H1 (cell line): ENCODE data around the gene CERS1. TPM values are rescaled to one million over a fixed set of nuclear protein-coding genes. Genes with fewer than 3 reads are reported as not detected.

Experiments
- CTCF ChIA-PET: fragments of 300-600 bp; sonication (Branson Sonifier 250); formaldehyde crosslinking; loops from one replicate; lab custom pipeline; 2021; ENCODE audit not compliant: partially characterized antibody; lab: Charles Lee
- POLR2A ChIA-PET: fragments of 300-600 bp; sonication (Branson Sonifier 250); formaldehyde crosslinking; loops from one replicate; lab custom pipeline; 2021; ENCODE audit warnings: inconsistent platforms; ENCODE audit not compliant: partially characterized antibody; lab: Charles Lee
- DNase-seq, 2 experiments: peaks; one replicate each; pipeline versions ENCODE4 v3.0.0 to v3.0.0-alpha.2; 2010 to 2022; ENCODE audit warnings: low spot score in 2 of 2, low read depth in 1 of 2, mixed read lengths in 1 of 2
- FAIRE-seq: peaks from 2 replicates; lab custom pipeline; 2011; peaks lifted over from hg19 to GRCh38; lab: Jason Lieb, UNC
- H2AFZ ChIP-seq: 2 replicates; pipeline ENCODE4 v1.8.1; 2012; ENCODE audit warnings: low read length, inconsistent platforms
- H2AK5ac ChIP-seq: 2 replicates; pipeline ENCODE4 v1.6.1; 2013; ENCODE audit warnings: low read depth, low read length
- H2BK120ac ChIP-seq: replicated peaks from 2 replicates; pipeline ENCODE3; 2013; ENCODE audit warnings: low read depth, low read length, inconsistent platforms
- H2BK12ac ChIP-seq: 2 replicates; pipeline ENCODE4 v1.6.1; 2013; ENCODE audit warnings: low read depth, low read length
- H2BK15ac ChIP-seq: 2 replicates; pipeline ENCODE4 v1.6.1; 2013; ENCODE audit warnings: low read length
- H2BK20ac ChIP-seq: 2 replicates; pipeline ENCODE4 v1.6.1; 2013; ENCODE audit warnings: low read length
- H2BK5ac ChIP-seq: 2 replicates; pipeline ENCODE4 v1.6.1; 2013; ENCODE audit warnings: low read depth, low read length
- H3K14ac ChIP-seq: 2 replicates; pipeline ENCODE4 v1.6.1; 2013; ENCODE audit warnings: inconsistent platforms; ENCODE audit not compliant: insufficient read length
- H3K18ac ChIP-seq: 2 replicates; pipeline ENCODE4 v1.6.1; 2013; ENCODE audit warnings: low read length; ENCODE audit errors: extremely low read depth
- H3K23ac ChIP-seq: 2 replicates; pipeline ENCODE4 v1.6.1; 2013; ENCODE audit warnings: inconsistent platforms; ENCODE audit not compliant: insufficient read length
- H3K23me2 ChIP-seq: 2 replicates; pipeline ENCODE4 v1.6.1; 2013; ENCODE audit warnings: low read depth, low read length
- H3K27ac ChIP-seq: 2 replicates; pipeline ENCODE4 v1.6.1; 2011; ENCODE audit warnings: low read depth, low read length, inconsistent platforms
- H3K27me3 ChIP-seq, 4 experiments: replicated peaks in 1 of 4; 1 replicate in 1 of 4; 2 replicates in 3 of 4; pipeline versions ENCODE4 v1.6.1 to v1.8.1; 2011 to 2013; ENCODE audit warnings: low read length in 3 of 4, mild to moderate bottlenecking in 3 of 4, inconsistent platforms in 2 of 4, mixed read lengths in 2 of 4, moderate library complexity in 1 of 4; ENCODE audit not compliant: control insufficient read depth in 3 of 4, insufficient read depth in 3 of 4; ENCODE audit errors: extremely low read depth in 1 of 4
- H3K36me3 ChIP-seq, 4 experiments: 2 replicates each; pipeline versions ENCODE4 v1.6.1 to v1.8.1; 2011 to 2013; ENCODE audit warnings: mild to moderate bottlenecking in 4 of 4, low read length in 3 of 4, moderate library complexity in 2 of 4, control low read depth in 1 of 4, inconsistent platforms in 1 of 4; ENCODE audit not compliant: insufficient read depth in 4 of 4, control insufficient read depth in 2 of 4
- H3K4ac ChIP-seq: replicated peaks from 2 replicates; pipeline ENCODE3; 2013; ENCODE audit warnings: low read length, low read depth, mixed read lengths, inconsistent platforms; ENCODE audit not compliant: insufficient read length
- H3K4me1 ChIP-seq, 4 experiments: replicated peaks in 1 of 4; 1 replicate in 1 of 4; 2 replicates in 3 of 4; pipeline versions ENCODE4 v1.6.1 to v1.8.1; 2011 to 2013; ENCODE audit warnings: low read length in 3 of 4, inconsistent platforms in 2 of 4, mixed read lengths in 1 of 4; ENCODE audit not compliant: insufficient read depth in 4 of 4, control insufficient read depth in 3 of 4
- H3K4me2 ChIP-seq, 2 experiments: 2 replicates each; pipeline versions ENCODE4 v1.6.1 to v1.8.1; 2011 to 2013; ENCODE audit warnings: low read depth in 2 of 2, low read length in 2 of 2, control low read depth in 1 of 2, inconsistent platforms in 1 of 2, mild to moderate bottlenecking in 1 of 2; ENCODE audit not compliant: insufficient read depth in 1 of 2
- H3K4me3 ChIP-seq, 4 experiments: fragments of 200-600, 300-600 bp in 1 of 4; sonication (generic), shearing (Covaris generic), sonication (Bioruptor Twin) in 1 of 4; 2 replicates each; pipeline versions ENCODE4 v1.5.1 to v1.8.1; 2011 to 2016; ENCODE audit warnings: low read length in 4 of 4, low read depth in 3 of 4, control low read depth in 2 of 4, inconsistent platforms in 2 of 4, mild to moderate bottlenecking in 2 of 4, mixed read lengths in 1 of 4, moderate library complexity in 1 of 4; ENCODE audit not compliant: insufficient read depth in 2 of 4; ENCODE audit errors: extremely low read depth in 1 of 4
- H3K56ac ChIP-seq: replicated peaks from 2 replicates; pipeline ENCODE3; 2013; ENCODE audit warnings: low read depth, mild to moderate bottlenecking, mixed read lengths, low read length, inconsistent platforms; ENCODE audit not compliant: insufficient read length
- H3K79me1 ChIP-seq: 2 replicates; pipeline ENCODE4 v1.6.1; 2013; ENCODE audit warnings: low read depth, low read length, control low read depth
- H3K79me2 ChIP-seq, 2 experiments: 2 replicates each; pipeline versions ENCODE4 v1.6.1 to v1.8.1; 2012 to 2013; ENCODE audit warnings: low read length in 2 of 2, mild to moderate bottlenecking in 2 of 2, inconsistent platforms in 1 of 2; ENCODE audit not compliant: insufficient read depth in 2 of 2, control insufficient read depth in 1 of 2
- H3K9ac ChIP-seq, 4 experiments: replicated peaks in 1 of 4; 1 replicate in 1 of 4; 2 replicates in 3 of 4; pipeline versions ENCODE4 v1.6.1 to v1.8.1; 2011 to 2013; ENCODE audit warnings: low read depth in 3 of 4, low read length in 3 of 4, control low read depth in 2 of 4, mild to moderate bottlenecking in 2 of 4, moderate library complexity in 2 of 4, inconsistent platforms in 1 of 4; ENCODE audit errors: extremely low read depth in 1 of 4
- H3K9me3 ChIP-seq, 2 experiments: 2 replicates each; pipeline versions ENCODE4 v1.6.1 to v1.8.1; 2012 to 2013; ENCODE audit warnings: mild to moderate bottlenecking in 2 of 2, moderate library complexity in 2 of 2, control low read depth in 1 of 2, inconsistent platforms in 1 of 2, low read depth in 1 of 2, low read length in 1 of 2, mixed read lengths in 1 of 2; ENCODE audit not compliant: insufficient read depth in 2 of 2
- H4K20me1 ChIP-seq, 2 experiments: replicated peaks in 1 of 2; 2 replicates each; pipeline versions ENCODE3 to v1.8.1; 2011 to 2013; ENCODE audit warnings: inconsistent platforms in 2 of 2, low read length in 2 of 2, mild to moderate bottlenecking in 1 of 2; ENCODE audit not compliant: insufficient read depth in 2 of 2, control insufficient read depth in 1 of 2
- H4K5ac ChIP-seq: 2 replicates; pipeline ENCODE4 v1.6.1; 2013; ENCODE audit warnings: low read length, low read depth, mixed read lengths, inconsistent platforms; ENCODE audit not compliant: insufficient read length
- H4K8ac ChIP-seq: 2 replicates; pipeline ENCODE4 v1.8.0; 2013; ENCODE audit warnings: mild to moderate bottlenecking, moderate library complexity, low read length, inconsistent platforms; ENCODE audit not compliant: insufficient read depth; ENCODE audit errors: extremely low read depth
- H4K91ac ChIP-seq: replicated peaks from 2 replicates; pipeline ENCODE3; 2013; ENCODE audit warnings: low read length, mixed read lengths, inconsistent platforms; ENCODE audit not compliant: insufficient read length
- GTF2F1 ChIP-seq: IDR thresholded peaks from 2 replicates; pipeline ENCODE4 v1.6.1; 2012; ENCODE audit warnings: low read depth, low read length, improper control_type of control experiment, borderline replicate concordance
- KDM1A ChIP-seq: fragments of 200-600, 300-600 bp; sonication (generic); IDR thresholded peaks from 2 replicates; pipeline ENCODE4 v1.7.1; 2016; ENCODE audit warnings: mild to moderate bottlenecking, low read length, borderline replicate concordance
- WGBS, 2 experiments: shearing (Covaris generic) in 1 of 2; methylation state at CpG; one replicate each; pipeline versions ENCODE4 v1.1.6 to v1.1.7; 2013 to 2015; ENCODE audit warnings: low lambda C conversion rate in 2 of 2, mixed read lengths in 2 of 2, inconsistent platforms in 1 of 2, low coverage in 1 of 2, missing lambda C conversion rate in 1 of 2; ENCODE audit not compliant: insufficient replicate concordance in 2 of 2, insufficient coverage in 1 of 2, insufficient read length in 1 of 2; ENCODE audit errors: extremely low coverage in 1 of 2, missing lambda C conversion rate in 1 of 2; 5-methylcytosine and 5-hydroxymethylcytosine counted together
- polyA plus RNA-seq, 7 experiments: library from polyadenylated mRNA; depleted of rRNA in 3 of 7; stranded (reverse) in 5 of 7; unstranded in 2 of 7; fragments of >200 nt in 5 of 7; fragments of 200-250 nt in 2 of 7; gene quantifications; 1 replicate in 5 of 7; 2 replicates in 1 of 7; 4 replicates in 1 of 7; pipeline versions ENCODE4 v1.2.1 to v1.2.3, GENCODE V29; 2011 to 2013; ENCODE audit warnings: missing spikeins in 2 of 7, mixed read lengths in 2 of 7
- total RNA-seq: library from RNA; stranded (reverse); fragmentation: NEBNext Ultra II Directional; extraction: Animal tissue kit (Norgen Biotek cat#: 25700); gene quantifications from 2 replicates; pipeline ENCODE4 v1.2.1, GENCODE V29; 2021

CERS1 gene
- total and polyA plus RNA-seq, 2 of the 8 experiments (the other 6 are each of a cell fraction or from before 2014, with no cell fraction given), result 18.6 to 51.0 TPM

DNA sequence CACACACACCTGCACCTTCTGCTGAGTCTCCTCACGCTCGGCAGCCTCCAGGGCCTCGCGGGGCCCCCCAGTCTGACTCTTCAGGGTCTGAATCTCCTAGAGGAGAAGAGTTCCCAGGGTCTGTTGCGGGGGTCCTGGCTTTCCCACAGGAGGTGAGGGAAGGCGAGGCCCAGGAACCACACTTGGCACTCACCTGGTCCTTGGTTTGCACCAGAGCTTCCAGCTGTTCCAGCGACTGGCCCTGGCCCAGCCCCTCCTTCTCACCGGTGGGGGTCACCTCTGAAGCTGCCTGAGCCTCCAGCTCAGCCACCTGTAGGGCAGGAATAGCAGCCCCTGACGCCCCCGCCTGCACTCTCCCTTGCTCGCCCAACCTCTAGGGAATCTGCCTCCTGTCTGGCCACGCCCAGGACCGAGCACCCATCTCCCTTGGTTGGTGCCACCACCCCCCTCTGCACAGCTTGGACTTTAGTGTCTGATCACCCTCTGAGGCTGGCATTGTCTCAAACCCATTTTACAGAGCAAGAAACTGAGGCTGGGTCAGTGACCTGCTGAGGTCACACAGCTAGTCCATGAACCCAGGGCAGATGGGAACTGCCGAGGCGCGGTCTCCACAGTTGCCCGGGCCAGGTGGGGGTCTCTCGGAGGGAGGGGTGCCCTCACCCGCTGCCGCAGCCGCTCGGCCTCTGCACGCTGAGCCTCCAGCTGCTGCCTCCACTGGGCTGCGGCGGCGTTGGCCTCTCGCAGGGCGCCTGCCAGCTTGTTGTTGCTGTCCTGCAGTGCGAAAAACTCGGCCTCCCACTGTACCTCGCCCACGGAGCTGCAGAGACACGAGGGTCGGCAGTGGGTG lies 35.6 kb upstream of the CERS1 start:
- peak overlapping the region in 1 of 4 experiments; percentile 32; a peak in 1 of 8 replicates for H3K4me3 ChIP-seq

More for the DNA sequence above, 35.6 kb upstream of the CERS1 start:
- Histone ChIP-seq H3K4ac (no peak overlapping the region), H4K5ac (no peak overlapping the region), H4K91ac (no peak overlapping the region), H3K56ac (no peak overlapping the region), H3K18ac (no peak overlapping the region), H4K20me1 (peaks cover 10 to 29% of the 10 kb centered on the region in 2 experiments), H3K27me3 (no peaks in the 10 kb centered on the region), H2BK12ac (no peak overlapping the region), H2AK5ac (no peak overlapping the region), H3K9me3 (no peaks in the 10 kb centered on the region), H3K4me2 (peak overlapping the region; percentile 47 to 86), H3K79me1 (no peaks in the 10 kb centered on the region), H2BK20ac (no peak overlapping the region), H3K27ac (no peak overlapping the region), H3K14ac (no peak overlapping the region), H3K23me2 (peaks cover 8% of the 10 kb centered on the region; the same call in 1 of the 2 replicates), H4K8ac (no peak overlapping the region; the same call in 1 of the 2 replicates), H2AFZ (no peak overlapping the region), H3K9ac (no peak overlapping the region), H3K36me3 (peaks cover 4 to 30% (median 13%) of the 10 kb centered on the region in 4 experiments; a peak in 6 of 8 replicates), H2BK5ac (no peak overlapping the region), H3K23ac (no peak overlapping the region), H3K79me2 (no peaks in the 10 kb centered on the region), H3K4me1 (peaks cover 0 to 10% (median 5%) of the 10 kb centered on the region in 4 experiments; a peak in 6 of 7 replicates), H2BK15ac (no peak overlapping the region), H2BK120ac (no peak overlapping the region)
- TF ChIP-seq KDM1A, result peak; percentile 74; the same call in 1 of the 2 replicates
- TF ChIP-seq GTF2F1, result no peak
- CTCF ChIA-PET, result interaction anchor here (0.7 kb wide), 1 partner anchor 46 kb away, joined by 4 read pairs; no protein-coding TSS in a partner anchor
- FAIRE-seq (no peak), DNase-seq (no peak)
- WGBS, 2 experiments, result 95% methylated on average over 26 of the region's 34 CpGs; no CpG with 5 or more reads in 1 of the 2 experiments
- POLR2A ChIA-PET, result interaction anchor here (0.8 to 8.3 kb wide), 5 partner anchors 8 to 38 kb away, joined by 3 to 94 read pairs (median 6); partner anchors contain the start of genes COPE and DDX49
